ENCODE data around the gene ATG4D.

DNA sequence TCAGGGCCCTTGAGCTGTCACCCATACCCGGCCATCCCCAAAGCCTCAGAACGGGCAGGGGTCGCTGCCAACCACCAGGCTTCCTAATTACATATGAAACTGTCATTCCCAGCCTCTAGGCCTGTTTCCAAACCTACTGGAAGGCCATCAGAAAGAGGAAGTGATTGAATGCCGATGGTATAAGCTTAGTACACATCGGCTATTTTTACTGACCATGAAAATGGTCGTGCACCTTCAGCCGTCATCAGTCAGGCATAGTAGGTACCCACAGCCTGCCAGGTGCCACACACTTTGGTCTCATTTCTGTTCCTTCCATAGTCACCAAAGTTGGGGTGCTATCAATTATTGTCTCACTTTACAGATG is 11.9 kb downstream of the ATG4D start:
- no peak for TF ChIP-seq POLR2AphosphoS5 (IDR thresholded peaks at IDR 0.05; ENCODE audit: borderline replicate concordance, low read depth, low read length)
- no peak for TF ChIP-seq EZH2 (IDR thresholded peaks at IDR 0.05)
